Panc1 (cell line): Measurements from ENCODE around the gene SRSF7. TPM values are rescaled to one million over a fixed set of nuclear protein-coding genes. Genes with fewer than 3 reads are reported as not detected.
"Not testable (repeated sequence)": the region's sequence is repeated elsewhere in the genome, so short reads cannot be mapped to it uniquely, and the experiment has no call there.

Experiments
- ATAC-seq: fragments of 200-7000 bp; cut with Tn5 transposase; 2 replicates; pipeline ENCODE4 v1.9.1; 2020; ENCODE audit warnings: mild to moderate bottlenecking, moderate library complexity
- BruUV-seq: library from RNA; stranded (reverse); fragments of 400-500 nt; replicated peaks from 2 replicates; lab custom pipeline; 2021; lab: Mats Ljungman, UMichigan
- CTCF ChIA-PET: fragments of 300-600 bp; sonication (Branson Sonifier 250); formaldehyde crosslinking; loops from one replicate; lab custom pipeline; 2022; ENCODE audit warnings: antibody characterized with exemption; lab: Charles Lee
- POLR2A ChIA-PET: fragments of 300-600 bp; sonication (Branson Sonifier 250); formaldehyde crosslinking; loops from one replicate; lab custom pipeline; 2022; ENCODE audit warnings: antibody characterized with exemption; lab: Charles Lee
- DNase-seq: peaks from one replicate; pipeline ENCODE4 v3.0.0-alpha.2; 2010; ENCODE audit warnings: low read depth, low spot score
- H3K27ac ChIP-seq: 2 replicates; pipeline ENCODE4 v1.5.1; 2011; ENCODE audit warnings: mild to moderate bottlenecking, low read length, inconsistent platforms
- H3K27me3 ChIP-seq: fragments of 200-500 bp; sonication (Bioruptor generic); 2 replicates; pipeline ENCODE4 v1.6.0; 2014; ENCODE audit warnings: low read length, inconsistent platforms; ENCODE audit not compliant: control insufficient read depth, insufficient read depth
- H3K36me3 ChIP-seq: fragments of 200-500 bp; sonication (Bioruptor generic); 2 replicates; pipeline ENCODE4 v1.5.1; 2014; ENCODE audit warnings: inconsistent platforms, mild to moderate bottlenecking, low read length, moderate library complexity; ENCODE audit not compliant: control insufficient read depth, insufficient read depth
- H3K4me1 ChIP-seq: 2 replicates; pipeline ENCODE4 v1.5.1; 2011; ENCODE audit warnings: inconsistent platforms, mild to moderate bottlenecking, low read length, moderate library complexity; ENCODE audit not compliant: control insufficient read depth, insufficient read depth
- H3K4me3 ChIP-seq, 2 experiments: 2 replicates each; pipeline ENCODE4 v1.5.1; 2011 to 2012; ENCODE audit warnings: low read depth in 2 of 2, low read length in 2 of 2, mild to moderate bottlenecking in 2 of 2, inconsistent platforms in 1 of 2, moderate library complexity in 1 of 2
- H3K9me3 ChIP-seq: fragments of 200-500 bp; sonication (Bioruptor generic); 2 replicates; pipeline ENCODE4 v1.5.1; 2014; ENCODE audit warnings: low read depth, mild to moderate bottlenecking, inconsistent platforms, low read length, moderate library complexity; ENCODE audit not compliant: control insufficient read depth, insufficient read depth
- POLR2AphosphoS5 ChIP-seq: IDR thresholded peaks from 2 replicates; pipeline ENCODE4 v1.6.1; 2012; ENCODE audit warnings: mild to moderate bottlenecking, low read depth, low read length, moderate library complexity
- SIN3A ChIP-seq: IDR thresholded peaks from 2 replicates; pipeline ENCODE4 v1.6.1; 2012; ENCODE audit warnings: low read depth, mild to moderate bottlenecking, low read length, moderate library complexity, borderline replicate concordance; ENCODE audit not compliant: insufficient read depth
- TCF7L2 ChIP-seq: IDR thresholded peaks from 2 replicates; pipeline ENCODE4 v1.6.1; 2011; ENCODE audit warnings: mild to moderate bottlenecking, low read depth, low read length, inconsistent platforms
- in situ Hi-C: cut with HindIII; loops from 2 replicates; pipeline ENCODE4 v1.10.0; 2016; ENCODE audit warnings: low sequenced_read_pairs, low pct_unique_long_range_greater_than_20kb
- intact Hi-C: fragments of 100-400 bp; cut with micrococcal nuclease; formaldehyde crosslinking; loops from one replicate; pipeline ENCODE4 v1.10.0; 2022; ENCODE audit not compliant: unreplicated experiment
- total RNA-seq: library from RNA; stranded (reverse); gene quantifications from one replicate; pipeline ENCODE4 v1.2.1, GENCODE V29; 2021; ENCODE audit not compliant: unreplicated experiment
- TF ChIP-seq, protein P1 (sequence below), 2 experiments: IDR thresholded peaks; 2 replicates each; pipeline ENCODE4 v1.6.1; 2011 to 2012; ENCODE audit warnings: low read depth in 2 of 2, control low read depth in 1 of 2, low read length in 1 of 2, mild to moderate bottlenecking in 1 of 2, moderate library complexity in 1 of 2; ENCODE audit not compliant: insufficient read depth in 1 of 2
- TF ChIP-seq, protein P2 (sequence below): fragments of 450-650 bp; IDR thresholded peaks from 2 replicates; pipeline ENCODE4 v1.5.1; 2017; ENCODE audit warnings: mild to moderate bottlenecking

Gene SRSF7
- total RNA-seq, 1 experiment from 2014 or later = 220 TPM

DNA sequence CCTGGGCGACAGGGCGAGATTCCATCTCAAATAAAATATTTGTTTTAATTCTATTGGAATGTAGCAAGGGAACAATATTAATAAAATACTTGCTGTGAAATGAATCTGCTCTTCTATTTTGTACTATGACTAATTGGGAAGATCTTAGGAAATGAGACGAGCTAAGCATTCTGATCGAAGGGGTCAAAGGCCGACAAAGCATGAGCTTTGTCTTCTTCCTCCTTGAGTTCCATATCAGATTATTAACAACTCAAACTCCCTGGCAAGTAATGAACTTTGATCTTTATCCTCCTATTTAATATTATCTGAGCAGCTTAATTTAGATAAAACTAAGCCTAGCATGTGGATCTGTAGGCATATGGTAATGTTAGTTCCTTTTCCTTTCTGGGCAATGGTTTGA lies 42.4 kb upstream of the SRSF7 start:
- no peak overlapping the region for H3K27ac ChIP-seq
- no TSS peak for BruUV-seq
- DNase-seq (no peak), ATAC-seq (no peak)
- H3K36me3 ChIP-seq = no peaks in the 10 kb centered on the region
- intact Hi-C loops = no loop called here
- H3K4me3 ChIP-seq = no peak overlapping the region
- in situ Hi-C loops = no loop called here
- ChIA-PET CTCF (no interaction called here), POLR2A (no interaction called here)
- no peaks in the 10 kb centered on the region for H3K9me3 ChIP-seq
- no peaks in the 10 kb centered on the region for H3K27me3 ChIP-seq
- TF ChIP-seq POLR2AphosphoS5 (no peak), SIN3A (no peak), TCF7L2 (no peak)
- TF ChIP-seq, protein P1, sequence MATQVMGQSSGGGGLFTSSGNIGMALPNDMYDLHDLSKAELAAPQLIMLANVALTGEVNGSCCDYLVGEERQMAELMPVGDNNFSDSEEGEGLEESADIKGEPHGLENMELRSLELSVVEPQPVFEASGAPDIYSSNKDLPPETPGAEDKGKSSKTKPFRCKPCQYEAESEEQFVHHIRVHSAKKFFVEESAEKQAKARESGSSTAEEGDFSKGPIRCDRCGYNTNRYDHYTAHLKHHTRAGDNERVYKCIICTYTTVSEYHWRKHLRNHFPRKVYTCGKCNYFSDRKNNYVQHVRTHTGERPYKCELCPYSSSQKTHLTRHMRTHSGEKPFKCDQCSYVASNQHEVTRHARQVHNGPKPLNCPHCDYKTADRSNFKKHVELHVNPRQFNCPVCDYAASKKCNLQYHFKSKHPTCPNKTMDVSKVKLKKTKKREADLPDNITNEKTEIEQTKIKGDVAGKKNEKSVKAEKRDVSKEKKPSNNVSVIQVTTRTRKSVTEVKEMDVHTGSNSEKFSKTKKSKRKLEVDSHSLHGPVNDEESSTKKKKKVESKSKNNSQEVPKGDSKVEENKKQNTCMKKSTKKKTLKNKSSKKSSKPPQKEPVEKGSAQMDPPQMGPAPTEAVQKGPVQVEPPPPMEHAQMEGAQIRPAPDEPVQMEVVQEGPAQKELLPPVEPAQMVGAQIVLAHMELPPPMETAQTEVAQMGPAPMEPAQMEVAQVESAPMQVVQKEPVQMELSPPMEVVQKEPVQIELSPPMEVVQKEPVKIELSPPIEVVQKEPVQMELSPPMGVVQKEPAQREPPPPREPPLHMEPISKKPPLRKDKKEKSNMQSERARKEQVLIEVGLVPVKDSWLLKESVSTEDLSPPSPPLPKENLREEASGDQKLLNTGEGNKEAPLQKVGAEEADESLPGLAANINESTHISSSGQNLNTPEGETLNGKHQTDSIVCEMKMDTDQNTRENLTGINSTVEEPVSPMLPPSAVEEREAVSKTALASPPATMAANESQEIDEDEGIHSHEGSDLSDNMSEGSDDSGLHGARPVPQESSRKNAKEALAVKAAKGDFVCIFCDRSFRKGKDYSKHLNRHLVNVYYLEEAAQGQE (IDR thresholded peaks at IDR 0.05; ENCODE audit: insufficient read depth in 1 of 2, low read depth in 2 of 2, low read length in 1 of 2) = no peak
- TF ChIP-seq, protein P2, sequence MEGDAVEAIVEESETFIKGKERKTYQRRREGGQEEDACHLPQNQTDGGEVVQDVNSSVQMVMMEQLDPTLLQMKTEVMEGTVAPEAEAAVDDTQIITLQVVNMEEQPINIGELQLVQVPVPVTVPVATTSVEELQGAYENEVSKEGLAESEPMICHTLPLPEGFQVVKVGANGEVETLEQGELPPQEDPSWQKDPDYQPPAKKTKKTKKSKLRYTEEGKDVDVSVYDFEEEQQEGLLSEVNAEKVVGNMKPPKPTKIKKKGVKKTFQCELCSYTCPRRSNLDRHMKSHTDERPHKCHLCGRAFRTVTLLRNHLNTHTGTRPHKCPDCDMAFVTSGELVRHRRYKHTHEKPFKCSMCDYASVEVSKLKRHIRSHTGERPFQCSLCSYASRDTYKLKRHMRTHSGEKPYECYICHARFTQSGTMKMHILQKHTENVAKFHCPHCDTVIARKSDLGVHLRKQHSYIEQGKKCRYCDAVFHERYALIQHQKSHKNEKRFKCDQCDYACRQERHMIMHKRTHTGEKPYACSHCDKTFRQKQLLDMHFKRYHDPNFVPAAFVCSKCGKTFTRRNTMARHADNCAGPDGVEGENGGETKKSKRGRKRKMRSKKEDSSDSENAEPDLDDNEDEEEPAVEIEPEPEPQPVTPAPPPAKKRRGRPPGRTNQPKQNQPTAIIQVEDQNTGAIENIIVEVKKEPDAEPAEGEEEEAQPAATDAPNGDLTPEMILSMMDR = no peak
- peaks cover 12% of the 10 kb centered on the region for H3K4me1 ChIP-seq

DNA sequence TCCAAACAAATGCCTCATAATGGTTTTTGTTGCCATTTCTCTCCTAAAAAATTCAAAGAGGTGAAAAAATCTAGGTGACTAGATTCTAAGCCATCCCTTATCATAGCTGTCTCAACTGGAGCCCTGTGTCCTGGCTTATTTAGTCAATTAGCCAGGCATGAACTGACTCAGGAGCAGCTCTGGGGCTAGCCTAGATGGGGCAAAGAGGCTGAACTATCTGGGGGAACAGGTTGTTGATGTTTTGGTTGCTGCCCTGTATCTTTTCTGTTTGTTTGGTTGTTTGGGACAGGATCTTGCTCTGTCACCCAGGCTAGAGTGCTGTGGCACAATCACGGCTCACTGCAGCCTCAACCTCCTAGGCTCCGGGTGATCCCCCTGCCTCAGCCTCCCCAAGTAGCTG lies 41.6 kb upstream of the SRSF7 start:
- no peak for ATAC-seq
- ChIA-PET CTCF (no interaction called here), POLR2A (no interaction called here)
- TF ChIP-seq TCF7L2 (no peak), POLR2AphosphoS5 (no peak), SIN3A (no peak)
- TF ChIP-seq, protein P1 (IDR thresholded peaks at IDR 0.05; ENCODE audit: insufficient read depth in 1 of 2, low read depth in 2 of 2, low read length in 1 of 2) = no peak
- TF ChIP-seq, protein P2 = no peak
- intact Hi-C loops = no loop called here
- Histone ChIP-seq H3K4me1 (peaks cover 6% of the 10 kb centered on the region), H3K27me3 (no peaks in the 10 kb centered on the region), H3K9me3 (no peaks in the 10 kb centered on the region), H3K27ac (no peak overlapping the region), H3K36me3 (no peaks in the 10 kb centered on the region), H3K4me3 (no peak overlapping the region)
- no TSS peak for BruUV-seq
- DNase-seq = no peak
- in situ Hi-C loops = no loop called here

DNA sequence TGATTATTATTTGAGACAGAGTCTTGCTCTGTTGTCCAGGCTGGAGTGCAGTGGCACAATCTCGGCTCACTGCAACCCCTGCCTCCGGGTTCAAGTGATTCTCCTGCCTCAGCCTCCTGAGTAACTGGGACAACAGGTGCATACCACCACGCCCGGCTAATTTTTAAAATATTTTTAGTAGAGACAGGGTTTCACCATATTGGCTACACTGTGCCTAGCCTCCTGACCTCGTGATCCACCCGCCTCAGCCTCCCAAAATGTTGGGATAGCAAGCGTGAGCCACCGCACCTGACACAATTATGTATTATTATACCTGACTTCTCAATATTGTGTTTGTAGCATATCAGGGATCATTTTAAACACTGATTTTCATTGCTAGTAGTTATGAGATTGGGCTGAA lies 41.2 kb upstream of the SRSF7 start:
- ATAC-seq, H3K4me3 ChIP-seq, CTCF ChIA-PET, H3K9me3 ChIP-seq, H3K36me3 ChIP-seq, intact Hi-C loops, POLR2A ChIA-PET, BruUV-seq, H3K4me1 ChIP-seq, DNase-seq, H3K27ac ChIP-seq, in situ Hi-C loops, H3K27me3 ChIP-seq: not testable (repeated sequence)
